Gastrocnemius medialis (tissue), 4 donors: ENCODE data around the gene MICALL2. TPM values are rescaled to one million over a fixed set of nuclear protein-coding genes. Genes with fewer than 3 reads are reported as not detected.

Experiments used
- ATAC-seq, 2 donors: fragments of 150-250 bp; one replicate each; pipeline ENCODE4 v1.9.1; 2016
- DNase-seq, 2 donors: peaks; one replicate each; pipeline ENCODE4 v3.0.0-alpha.2; 2019
- H3K27ac ChIP-seq, 4 donors: fragments of 200-600 bp; sonication (generic); 1 replicate in 1 of 4; 2 replicates in 3 of 4; pipeline ENCODE4 v1.5.1; 2016 to 2018; ENCODE audit warnings: mild to moderate bottlenecking in 2 of 4, moderate library complexity in 1 of 4
- H3K27me3 ChIP-seq, 3 donors: fragments of 200-600 bp; sonication (generic) in 2 of 3; 1 replicate in 1 of 3; 2 replicates in 2 of 3; pipeline versions ENCODE4 v1.5.1 to v1.6.0; 2016 to 2019; ENCODE audit warnings: mild to moderate bottlenecking in 1 of 3, moderate library complexity in 1 of 3
- H3K36me3 ChIP-seq, 2 donors: fragments of 200-600 bp; sonication (generic) in 1 of 2; one replicate each; pipeline ENCODE4 v1.5.1; 2017 to 2018
- H3K4me1 ChIP-seq, 2 donors: fragments of 200-600 bp; sonication (generic) in 1 of 2; one replicate each; pipeline ENCODE4 v1.5.1; 2016 to 2017; ENCODE audit warnings: mild to moderate bottlenecking in 2 of 2
- H3K4me3 ChIP-seq, 4 donors: fragments of 200-600 bp; sonication (generic) in 3 of 4; 1 replicate in 1 of 4; 2 replicates in 3 of 4; pipeline ENCODE4 v1.5.1; 2016 to 2019; ENCODE audit warnings: mild to moderate bottlenecking in 2 of 4
- H3K9me3 ChIP-seq, 3 donors: fragments of 200-600 bp; sonication (generic) in 2 of 3; 1 replicate in 1 of 3; 2 replicates in 2 of 3; pipeline ENCODE4 v1.5.1; 2016 to 2019
- CTCF ChIP-seq, 5 experiments: fragments of 450-650 bp in 3 of 5; fragments of 200-600 bp in 2 of 5; sonication (generic) in 2 of 5; IDR thresholded peaks in 4 of 5; conservative IDR thresholded peaks in 1 of 5; 1 replicate in 4 of 5; 2 replicates in 1 of 5; pipeline ENCODE4 v1.5.1; 2016 to 2019; ENCODE audit warnings: antibody characterized with exemption in 5 of 5, mild to moderate bottlenecking in 3 of 5, moderate library complexity in 3 of 5
- POLR2A ChIP-seq, 2 donors: fragments of 450-650 bp; IDR thresholded peaks; one replicate each; pipeline ENCODE4 v1.6.1; 2017; ENCODE audit warnings: antibody characterized with exemption in 2 of 2, mild to moderate bottlenecking in 2 of 2, moderate library complexity in 2 of 2
- in situ Hi-C, 4 donors: fragments of 200-750 bp; cut with MboI; loops; one replicate each; pipeline versions ENCODE4 v1.15.0 to v1.8.0; 2017; ENCODE audit warnings: low sequenced_read_pairs in 4 of 4
- intact Hi-C: fragments of 100-400 bp; cut with DNase I; formaldehyde crosslinking; loops from one replicate; pipeline ENCODE4 v1.15.1; 2023; ENCODE audit warnings: low total_unique reads
- total RNA-seq, 4 donors: library from RNA; depleted of rRNA; stranded (reverse); fragments of >200 nt; gene quantifications; one replicate each; pipeline versions ENCODE4 v1.1.0 to v1.2.3, GENCODE V29; 2016

Gene MICALL2
- total RNA-seq, 4 donors from 2014 or later: 1.6 to 4.8 (median 2.4) TPM

- in situ Hi-C loops: no loop called here
- Histone ChIP-seq H3K36me3 (peaks cover 0 to 46% of the 10 kb centered on the region in 2 donors), H3K4me3 (no peak overlapping the region), H3K27ac (no peak overlapping the region), H3K9me3 (no peaks in the 10 kb centered on the region), H3K4me1 (peaks cover 7 to 12% of the 10 kb centered on the region in 2 donors), H3K27me3 (no peaks in the 10 kb centered on the region)
- ATAC-seq: no peak
- TF ChIP-seq POLR2A (IDR thresholded peaks at IDR 0.05) (no peak), CTCF (IDR thresholded peaks at IDR 0.05 in 4 of 5, conservative IDR thresholded peaks at IDR 0.05 in 1 of 5) (no peak)
- intact Hi-C loops: no loop called here
- no peak for DNase-seq
Observed at GRCh38 chr7:1468643-1469298, 9.5 kb upstream of the MICALL2 start.

- H3K27me3 ChIP-seq: no peaks in the 10 kb centered on the region
- no peak for ATAC-seq
- no peak for TF ChIP-seq CTCF (IDR thresholded peaks at IDR 0.05 in 4 of 5, conservative IDR thresholded peaks at IDR 0.05 in 1 of 5)
- no peak for TF ChIP-seq POLR2A (IDR thresholded peaks at IDR 0.05)
- intact Hi-C loops (no loop called here), in situ Hi-C loops (no loop called here)
- no peak overlapping the region for H3K27ac ChIP-seq
- peaks cover 0 to 40% of the 10 kb centered on the region in 2 donors for H3K36me3 ChIP-seq
- no peak overlapping the region for H3K4me3 ChIP-seq
- no peaks in the 10 kb centered on the region for H3K9me3 ChIP-seq
- DNase-seq: no peak
- H3K4me1 ChIP-seq: peaks cover 7 to 12% of the 10 kb centered on the region in 2 donors
Observed at GRCh38 chr7:1468203-1468602, 8.9 kb upstream of the MICALL2 start.

GRCh38 chr7:1466524-1467271 lies 7.4 kb upstream of the MICALL2 start:
- H3K27ac ChIP-seq: peak overlapping the region; percentile 17 to 64 (median 42)
- no peak for TF ChIP-seq POLR2A (IDR thresholded peaks at IDR 0.05)
- no peak for TF ChIP-seq CTCF (IDR thresholded peaks at IDR 0.05 in 4 of 5, conservative IDR thresholded peaks at IDR 0.05 in 1 of 5)
- no peaks in the 10 kb centered on the region for H3K9me3 ChIP-seq
- H3K27me3 ChIP-seq: no peaks in the 10 kb centered on the region
- in situ Hi-C loops (no loop called here), intact Hi-C loops (no loop called here)
- no peak overlapping the region for H3K4me3 ChIP-seq
- peaks cover 0 to 27% of the 10 kb centered on the region in 2 donors for H3K36me3 ChIP-seq
- peaks cover 11 to 12% of the 10 kb centered on the region in 2 donors for H3K4me1 ChIP-seq
- ATAC-seq (peak in 1 of 2 donors; percentile 22), DNase-seq (peak in 1 of 2 donors; percentile 34)

- ATAC-seq (no peak), DNase-seq (no peak)
- Histone ChIP-seq H3K4me3 (no peak overlapping the region), H3K27ac (no peak overlapping the region), H3K36me3 (peaks cover 0 to 8% of the 10 kb centered on the region in 2 donors), H3K9me3 (no peaks in the 10 kb centered on the region), H3K4me1 (peaks cover 20 to 27% of the 10 kb centered on the region in 2 donors), H3K27me3 (no peaks in the 10 kb centered on the region)
- in situ Hi-C loops (no loop called here), intact Hi-C loops (no loop called here)
- TF ChIP-seq POLR2A (IDR thresholded peaks at IDR 0.05) (no peak), CTCF (IDR thresholded peaks at IDR 0.05 in 4 of 5, conservative IDR thresholded peaks at IDR 0.05 in 1 of 5) (no peak)
Observed at GRCh38 chr7:1464694-1465093, 5.4 kb upstream of the MICALL2 start.
